Activated CD4-positive, alpha-beta T cell treated with anti-CD3 and anti-CD28 coated beads, Interleukin-2, Interleukin-6, amounts not matched to agents 100 ng/mL and 50 ng/mL, durations not matched to agents 16 hours and 8 hours (primary cell): ENCODE data around the gene LARP1.

Experiments used
- DNase-seq: peaks from one replicate; pipeline ENCODE4 v3.0.0-alpha.2; 2020

LARP1 gene

GRCh38 chr5:154862766-154863165, 107.6 kb downstream of the LARP1 start:
- no peak for DNase-seq

- no peak for DNase-seq
These were observed 108.3 kb downstream of the LARP1 start for GRCh38 chr5:154863291-154864080.

DNA sequence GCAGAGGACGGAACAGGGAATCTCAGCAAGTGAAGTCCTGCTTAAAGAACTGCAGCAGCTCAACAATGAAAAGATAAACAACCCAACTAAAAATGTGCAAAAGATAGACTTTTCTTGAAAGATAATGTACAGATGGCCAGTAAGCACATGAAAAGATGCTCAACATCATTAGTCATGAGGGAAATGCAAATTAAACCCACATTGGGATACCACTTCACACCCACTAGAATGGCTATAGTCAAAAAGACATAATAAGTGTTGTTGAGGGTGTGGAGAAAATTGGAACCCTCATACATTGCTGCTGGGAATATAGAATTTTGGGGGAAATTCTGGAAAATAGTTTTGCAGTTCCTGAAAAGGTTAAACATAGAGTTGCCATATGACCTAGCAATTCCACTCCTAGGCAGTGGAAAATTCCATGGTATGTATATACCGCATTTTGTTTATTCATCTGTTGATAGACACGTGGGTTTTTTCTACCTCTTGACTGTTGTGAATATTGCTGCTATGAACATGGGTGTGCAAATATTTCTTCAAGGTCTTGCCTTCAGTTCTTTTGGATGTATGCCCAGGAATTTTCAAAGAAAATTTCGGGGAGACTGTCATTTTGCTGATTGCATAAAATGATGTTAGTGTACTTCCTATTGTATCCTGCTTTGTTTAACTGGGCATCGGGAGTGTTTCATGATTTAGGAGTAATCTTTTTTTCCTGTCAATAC, 110.4 kb downstream of the LARP1 start:
- DNase-seq = no peak

GRCh38 chr5:154866841-154867240, 111.7 kb downstream of the LARP1 start:
- DNase-seq = no peak
